ENCODE measurements around the gene AP1S3.
"Not testable (repeated sequence)": the region's sequence is repeated elsewhere in the genome, so short reads cannot be mapped to it uniquely, and the experiment has no call there.

AP1S3 gene

GRCh38 chr2:223789423-223789822 is 48.0 kb downstream of the AP1S3 start:
- Mint-ChIP-seq H3K4me3 (no peak overlapping the region), H3K4me1 (peaks cover 2% of the 10 kb centered on the region), H3K27me3 (ENCODE audit: low read depth, poor library complexity) (no peaks in the 10 kb centered on the region), H3K27ac (no peak overlapping the region), H3K36me3 (ENCODE audit: low read depth) (peaks cover 4% of the 10 kb centered on the region), H3K9me3 (peaks cover 23% of the 10 kb centered on the region)
- no peak for TF ChIP-seq CTCF (IDR thresholded peaks at IDR 0.05)
- no peak for DNase-seq

- Mint-ChIP-seq H3K27me3 (ENCODE audit: low read depth, poor library complexity) (peaks cover 3% of the 10 kb centered on the region), H3K27ac (no peak overlapping the region), H3K9me3 (peaks cover 23% of the 10 kb centered on the region), H3K36me3 (ENCODE audit: low read depth) (peaks cover 4% of the 10 kb centered on the region), H3K4me3 (no peak overlapping the region), H3K4me1 (peaks cover 8% of the 10 kb centered on the region)
- no peak for DNase-seq
- no peak for TF ChIP-seq CTCF (IDR thresholded peaks at IDR 0.05)
These were observed 48.6 kb downstream of the AP1S3 start for GRCh38 chr2:223788826-223789225.

- not testable (repeated sequence) for H3K4me1 Mint-ChIP-seq; H3K27me3 Mint-ChIP-seq (ENCODE audit: low read depth, poor library complexity); H3K4me3 Mint-ChIP-seq; H3K36me3 Mint-ChIP-seq (ENCODE audit: low read depth); H3K27ac Mint-ChIP-seq; DNase-seq
- peaks cover 23% of the 10 kb centered on the region for H3K9me3 Mint-ChIP-seq
These were observed 49.3 kb downstream of the AP1S3 start for GRCh38 chr2:223788106-223788505.

GRCh38 chr2:223787358-223787757 is 50.0 kb downstream of the AP1S3 start:
- TF ChIP-seq CTCF (IDR thresholded peaks at IDR 0.05), result no peak
- H3K4me1 Mint-ChIP-seq, result peaks cover 14% of the 10 kb centered on the region
- H3K27ac Mint-ChIP-seq, result no peak overlapping the region
- peaks cover 3% of the 10 kb centered on the region for H3K27me3 Mint-ChIP-seq (ENCODE audit: low read depth, poor library complexity)
- H3K4me3 Mint-ChIP-seq, result no peak overlapping the region
- DNase-seq, result no peak
- peaks cover 18% of the 10 kb centered on the region for H3K9me3 Mint-ChIP-seq
- H3K36me3 Mint-ChIP-seq (ENCODE audit: low read depth), result no peaks in the 10 kb centered on the region

GRCh38 chr2:223786943-223787342 is 50.4 kb downstream of the AP1S3 start:
- no peak for DNase-seq
- Mint-ChIP-seq H3K27ac (no peak overlapping the region), H3K36me3 (ENCODE audit: low read depth) (no peaks in the 10 kb centered on the region)

GRCh38 chr2:223786236-223786635 is 51.1 kb downstream of the AP1S3 start:
- Mint-ChIP-seq H3K27me3 (ENCODE audit: low read depth, poor library complexity) (peaks cover 3% of the 10 kb centered on the region), H3K27ac (no peak overlapping the region), H3K4me3 (no peak overlapping the region), H3K4me1 (peaks cover 18% of the 10 kb centered on the region), H3K9me3 (peaks cover 10% of the 10 kb centered on the region), H3K36me3 (ENCODE audit: low read depth) (no peaks in the 10 kb centered on the region)
- DNase-seq, result no peak
- TF ChIP-seq CTCF (IDR thresholded peaks at IDR 0.05), result no peak

More at GRCh38 chr2:223786943-223787342, 50.4 kb downstream of the AP1S3 start:
- Mint-ChIP-seq H3K27me3 (ENCODE audit: low read depth, poor library complexity) (peaks cover 3% of the 10 kb centered on the region), H3K4me3 (no peak overlapping the region), H3K9me3 (peaks cover 17% of the 10 kb centered on the region), H3K4me1 (peaks cover 18% of the 10 kb centered on the region)
- TF ChIP-seq CTCF (IDR thresholded peaks at IDR 0.05), result no peak
